ENCODE results near the gene CALHM4.

CALHM4 gene, protein sequence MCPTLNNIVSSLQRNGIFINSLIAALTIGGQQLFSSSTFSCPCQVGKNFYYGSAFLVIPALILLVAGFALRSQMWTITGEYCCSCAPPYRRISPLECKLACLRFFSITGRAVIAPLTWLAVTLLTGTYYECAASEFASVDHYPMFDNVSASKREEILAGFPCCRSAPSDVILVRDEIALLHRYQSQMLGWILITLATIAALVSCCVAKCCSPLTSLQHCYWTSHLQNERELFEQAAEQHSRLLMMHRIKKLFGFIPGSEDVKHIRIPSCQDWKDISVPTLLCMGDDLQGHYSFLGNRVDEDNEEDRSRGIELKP

DNA sequence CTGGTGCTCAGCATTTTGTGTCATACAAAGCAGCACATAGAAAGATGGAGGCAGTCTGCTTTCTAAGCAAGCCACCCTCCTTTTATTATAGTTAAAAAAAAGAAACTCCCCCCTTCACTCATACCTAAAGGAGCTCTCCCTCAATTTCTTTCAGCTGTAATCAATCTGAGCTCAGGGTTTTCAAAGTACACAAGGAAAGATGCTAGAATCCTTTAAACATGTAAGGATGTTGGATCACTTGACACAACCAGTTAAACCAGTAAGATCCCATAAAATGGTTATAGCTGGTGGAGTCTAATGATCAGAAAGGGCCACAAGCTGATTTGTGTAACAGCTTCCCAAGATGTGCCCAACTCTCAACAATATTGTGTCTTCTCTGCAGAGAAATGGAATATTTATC lies at the start of gene CALHM4:
TSS of gene CALHM4 (plus strand) at position 301 of the 400 bp plus-strand sequence. CDS start at position 344, 43 bp downstream.
- TF ChIP-seq CTCF (IDR thresholded peaks at IDR 0.05; ENCODE audit: extremely low read depth, missing control alignments) = no peak
- no peak for DNase-seq (ENCODE audit: low spot score)

DNA sequence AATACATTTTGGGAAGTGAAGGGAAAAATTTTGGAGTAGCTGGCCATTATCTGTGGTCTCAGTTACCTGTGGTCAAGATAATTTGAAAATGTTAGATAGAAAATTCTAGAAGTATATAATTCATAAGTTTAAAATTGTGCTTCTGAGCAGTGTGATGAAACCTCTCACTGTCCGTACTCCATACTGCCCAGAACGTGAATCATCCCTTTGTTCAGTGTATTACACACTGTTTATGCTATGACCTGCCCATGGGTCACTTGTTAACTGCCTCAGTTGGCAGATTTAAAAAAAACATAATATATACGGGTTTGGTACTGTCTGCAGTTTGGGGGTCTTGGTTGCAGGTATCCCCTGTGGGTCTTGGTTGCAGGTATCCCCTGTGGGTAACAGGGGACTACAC lies 46.2 kb upstream of the CALHM4 start:
- TF ChIP-seq CTCF (IDR thresholded peaks at IDR 0.05; ENCODE audit: extremely low read depth, missing control alignments) = no peak
- DNase-seq (ENCODE audit: low spot score) = no peak

GRCh38 chr6:116508527-116508926 lies 45.0 kb upstream of the CALHM4 start:
- TF ChIP-seq CTCF (IDR thresholded peaks at IDR 0.05; ENCODE audit: extremely low read depth, missing control alignments) = no peak
- DNase-seq (ENCODE audit: low spot score) = no peak

GRCh38 chr6:116511424-116512110 lies 42.0 kb upstream of the CALHM4 start, which contains the start of gene CALHM5:
Gene CALHM5 (plus strand): TSS chr6:116511639. CDS start chr6:116511697, 58 bp downstream.
- no peak for DNase-seq (ENCODE audit: low spot score)
- TF ChIP-seq CTCF (IDR thresholded peaks at IDR 0.05; ENCODE audit: extremely low read depth, missing control alignments) = no peak

DNA sequence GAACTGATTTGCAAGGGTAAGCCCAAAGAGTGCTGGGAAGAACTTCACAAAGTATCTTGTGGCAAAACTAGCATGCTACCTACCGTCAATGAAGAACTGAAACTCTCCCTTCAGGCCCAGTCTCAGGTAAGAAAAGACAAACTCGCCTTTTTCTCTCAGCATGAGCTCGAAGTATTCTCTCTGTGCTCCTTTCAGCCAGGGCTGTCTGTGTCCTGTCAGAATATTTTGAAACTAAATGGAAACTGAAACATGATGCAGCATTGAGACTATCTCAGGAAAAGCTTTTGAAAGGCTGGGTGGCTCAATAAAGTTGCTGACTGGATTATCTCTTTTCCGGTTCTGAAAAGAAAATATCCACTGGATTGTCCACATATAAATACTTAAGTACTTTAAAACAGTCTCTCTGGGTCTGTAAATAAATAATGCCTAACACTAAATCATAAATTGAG lies 41.4 kb upstream of the CALHM4 start:
- no peak for TF ChIP-seq CTCF (IDR thresholded peaks at IDR 0.05; ENCODE audit: extremely low read depth, missing control alignments)
- DNase-seq (ENCODE audit: low spot score) = peak; percentile 8

GRCh38 chr6:116512734-116513133 lies 40.8 kb upstream of the CALHM4 start:
- no peak for DNase-seq (ENCODE audit: low spot score)
- TF ChIP-seq CTCF (IDR thresholded peaks at IDR 0.05; ENCODE audit: extremely low read depth, missing control alignments) = no peak

GRCh38 chr6:116513224-116513875 lies 40.2 kb upstream of the CALHM4 start:
- no peak for TF ChIP-seq CTCF (IDR thresholded peaks at IDR 0.05; ENCODE audit: extremely low read depth, missing control alignments)
- no peak for DNase-seq (ENCODE audit: low spot score)

Measured in GM20000 (cell line).